ENCODE measurements around the gene PIKFYVE.
"Not testable (repeated sequence)": the region's sequence is repeated elsewhere in the genome, so short reads cannot be mapped to it uniquely, and the experiment has no call there.

Gene PIKFYVE

GRCh38 chr2:208265801-208266552 is at the start of gene PIKFYVE:
PIKFYVE (plus strand) TSS chr2:208266255; CDS start chr2:208271520, 5,265 bp downstream.
- peak; percentile 62 to 70 (median 64) for DNase-seq (ENCODE audit: low read depth in 3 of 3, low spot score in 1 of 3)

GRCh38 chr2:208221873-208222272 is 44.2 kb upstream of the PIKFYVE start:
- not testable (repeated sequence) for DNase-seq (ENCODE audit: low read depth in 3 of 3, low spot score in 1 of 3)

- no peak for DNase-seq (ENCODE audit: low read depth in 3 of 3, low spot score in 1 of 3)
Measured at GRCh38 chr2:208222351-208222750, 43.7 kb upstream of the PIKFYVE start.

- no peak for DNase-seq (ENCODE audit: low read depth in 3 of 3, low spot score in 1 of 3)
Measured at GRCh38 chr2:208224802-208225201, 41.3 kb upstream of the PIKFYVE start.

GRCh38 chr2:208227581-208228232 is 38.3 kb upstream of the PIKFYVE start:
- DNase-seq (ENCODE audit: low read depth in 3 of 3, low spot score in 1 of 3) = no peak

- no peak for DNase-seq (ENCODE audit: low read depth in 3 of 3, low spot score in 1 of 3)
Measured at GRCh38 chr2:208228476-208228875, 37.6 kb upstream of the PIKFYVE start.

- no peak for DNase-seq (ENCODE audit: low read depth in 3 of 3, low spot score in 1 of 3)
Measured at GRCh38 chr2:208234786-208235185, 31.3 kb upstream of the PIKFYVE start.

GRCh38 chr2:208235860-208236259 is 30.2 kb upstream of the PIKFYVE start:
- DNase-seq (ENCODE audit: low read depth in 3 of 3, low spot score in 1 of 3) = no peak

- DNase-seq (ENCODE audit: low read depth in 3 of 3, low spot score in 1 of 3) = no peak
Measured at GRCh38 chr2:208239770-208240493, 26.1 kb upstream of the PIKFYVE start.

- no peak for DNase-seq (ENCODE audit: low read depth in 3 of 3, low spot score in 1 of 3)
Measured at GRCh38 chr2:208240619-208241209, 25.3 kb upstream of the PIKFYVE start.

- no peak for DNase-seq (ENCODE audit: low read depth in 3 of 3, low spot score in 1 of 3)
Measured at GRCh38 chr2:208244422-208244821, 21.6 kb upstream of the PIKFYVE start.

GRCh38 chr2:208245746-208246145 is 20.3 kb upstream of the PIKFYVE start:
- DNase-seq (ENCODE audit: low read depth in 3 of 3, low spot score in 1 of 3) = no peak

- no peak for DNase-seq (ENCODE audit: low read depth in 3 of 3, low spot score in 1 of 3)
Measured at GRCh38 chr2:208248601-208249000, 17.5 kb upstream of the PIKFYVE start.

GRCh38 chr2:208249296-208249695 is 16.8 kb upstream of the PIKFYVE start:
- no peak for DNase-seq (ENCODE audit: low read depth in 3 of 3, low spot score in 1 of 3)

- no peak for DNase-seq (ENCODE audit: low read depth in 3 of 3, low spot score in 1 of 3)
Measured at GRCh38 chr2:208250388-208250787, 15.7 kb upstream of the PIKFYVE start.

- DNase-seq (ENCODE audit: low read depth in 3 of 3, low spot score in 1 of 3) = no peak
Measured at GRCh38 chr2:208251098-208251497, 15.0 kb upstream of the PIKFYVE start.

- no peak for DNase-seq (ENCODE audit: low read depth in 3 of 3, low spot score in 1 of 3)
Measured at GRCh38 chr2:208252716-208253492, 13.2 kb upstream of the PIKFYVE start.

GRCh38 chr2:208253600-208254117 is 12.4 kb upstream of the PIKFYVE start:
- no peak for DNase-seq (ENCODE audit: low read depth in 3 of 3, low spot score in 1 of 3)

GRCh38 chr2:208254118-208254870 is 11.8 kb upstream of the PIKFYVE start:
- DNase-seq (ENCODE audit: low read depth in 3 of 3, low spot score in 1 of 3) = peak; percentile 43 to 68 (median 52)

Data from stimulated activated CD4-positive, alpha-beta T cell treated with anti-CD3 and anti-CD28 coated beads, TNF-alpha, amount 100 ng/mL, for 1 hour (primary cell).